Posterior vena cava (tissue), 2 donors: ENCODE measurements around the gene WDR82. TPM values are rescaled to one million over a fixed set of nuclear protein-coding genes. Genes with fewer than 3 reads are reported as not detected.
A peak's percentile ranks its signal among the peaks of the same experiment; 100 is the strongest.

Experiments
- DNase-seq: peaks from one replicate; pipeline ENCODE4 v3.0.0-alpha.2; 2020; ENCODE audit warnings: low spot score
- intact Hi-C, 2 donors: fragments of 100-400 bp; cut with DNase I; formaldehyde crosslinking; loops; one replicate each; pipeline versions ENCODE4 v1.14.1 to v1.14.2; 2022 to 2023
- total RNA-seq, 2 donors: library from RNA; stranded (reverse); fragmentation: NEBNext Ultra II Directional; extraction: Animal tissue kit (Norgen Biotek cat#: 25700); gene quantifications; one replicate each; pipeline ENCODE4 v1.2.1, GENCODE V29; 2021
- donor health status: DM: yes; HTN: yes; CAD: no.
- donor health status: DM: yes; HTN: yes; CAD: no.

WDR82 gene
- total RNA-seq, 2 donors from 2014 or later: 58.4 to 72.6 TPM

DNA sequence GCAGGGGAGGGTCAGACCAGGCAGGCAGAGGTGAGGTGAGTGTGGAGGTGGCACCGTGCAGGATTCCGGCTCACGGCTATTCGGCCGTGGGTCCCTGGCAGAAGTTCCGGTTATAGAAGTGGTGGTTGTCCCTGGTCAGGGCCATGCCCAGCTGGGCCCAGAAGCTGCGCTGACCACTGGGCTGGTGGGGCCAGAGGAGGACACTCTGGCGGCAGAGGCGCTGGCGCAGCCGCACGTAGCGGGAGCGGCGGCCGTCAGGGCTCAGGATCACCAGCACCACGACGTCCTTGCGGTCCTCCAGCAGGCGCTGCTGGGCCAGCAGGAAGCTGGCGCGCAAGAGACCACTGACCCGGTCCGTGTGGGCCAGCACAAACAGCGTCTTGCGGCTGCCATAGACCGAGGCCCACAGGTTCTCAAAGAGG, 57.3 kb downstream of the WDR82 start:
- intact Hi-C loops: loop anchor here in 1 of 2 donors (5.0 kb wide), 2 partner anchors 111 to 126 kb away; no protein-coding TSS in a partner anchor
- no peak for DNase-seq

- intact Hi-C loops: loop anchor here in 1 of 2 donors (5.0 kb wide), 2 partner anchors 112 to 127 kb away; no protein-coding TSS in a partner anchor
- peak; percentile 96 for DNase-seq
Observed at GRCh38 chr3:52220380-52221026, 57.9 kb downstream of the WDR82 start.

- peak; percentile 52 for DNase-seq
- intact Hi-C loops: no loop called here
Observed at GRCh38 chr3:52218937-52219650, 59.4 kb downstream of the WDR82 start.

GRCh38 chr3:52218454-52218853, 60.0 kb downstream of the WDR82 start:
- intact Hi-C loops: no loop called here
- DNase-seq: peak; percentile 45

DNA sequence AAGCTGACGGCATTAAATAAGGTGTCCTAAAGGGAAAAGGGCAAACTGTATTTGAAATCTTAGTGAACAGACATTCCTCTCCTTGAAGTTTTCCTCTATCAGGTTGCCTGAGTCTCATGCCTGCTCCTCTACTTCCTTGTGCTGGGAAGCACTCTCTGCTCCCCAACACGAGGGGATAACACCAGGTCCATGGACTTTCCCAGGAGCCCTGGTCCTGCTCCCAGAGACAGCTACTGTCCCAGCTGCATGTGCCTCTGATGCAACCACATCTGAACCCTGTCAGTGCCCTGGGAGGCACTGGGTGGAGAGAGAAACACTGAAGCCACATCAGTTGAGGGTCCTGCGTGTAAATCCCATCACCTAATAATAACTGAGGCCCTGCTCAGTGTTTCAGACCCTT, 60.4 kb downstream of the WDR82 start:
- intact Hi-C loops: no loop called here
- no peak for DNase-seq

DNA sequence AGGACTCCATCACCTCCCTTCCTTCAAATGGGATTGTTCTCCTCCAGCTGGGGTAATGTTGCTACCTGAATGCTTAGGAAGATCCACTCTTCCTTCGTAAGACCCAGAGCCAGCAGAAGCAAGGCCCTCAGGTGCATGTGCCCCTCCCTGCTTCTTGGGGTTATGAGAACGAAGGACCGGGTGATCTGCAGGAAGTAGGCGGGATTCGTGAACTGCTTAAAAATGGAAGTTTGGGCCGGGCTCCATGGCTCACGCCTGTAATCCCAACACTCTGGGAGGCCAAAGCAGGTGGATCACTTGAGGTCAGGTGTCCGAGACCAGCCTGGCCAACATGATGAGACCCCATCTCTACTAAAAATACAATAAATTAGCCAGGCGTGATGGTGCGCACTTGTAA, 61.0 kb downstream of the WDR82 start:
- intact Hi-C loops: no loop called here
- DNase-seq: peak; percentile 65

- intact Hi-C loops: no loop called here
- no peak for DNase-seq
Observed at GRCh38 chr3:52216585-52217408, 61.7 kb downstream of the WDR82 start.

DNA sequence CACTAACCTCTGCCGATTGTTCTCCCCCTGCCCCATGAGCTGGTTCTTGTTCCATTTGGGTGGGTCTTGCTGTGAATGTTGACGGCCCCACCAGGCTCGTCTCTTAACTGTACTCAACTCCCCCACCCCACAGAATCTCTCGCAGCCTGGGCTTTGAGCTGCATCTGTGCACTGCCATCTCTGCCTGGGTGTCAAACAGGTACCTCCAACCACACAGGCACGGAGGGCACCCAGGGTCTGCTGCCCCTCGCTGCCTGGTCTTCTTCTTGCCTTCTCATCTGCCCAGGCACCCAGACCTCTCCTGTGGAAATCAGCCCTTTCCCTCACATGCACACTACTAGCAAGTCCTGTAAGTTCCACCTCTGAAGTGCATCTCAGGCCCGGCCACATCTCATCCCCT, 63.1 kb downstream of the WDR82 start:
- intact Hi-C loops: no loop called here
- DNase-seq: no peak

DNA sequence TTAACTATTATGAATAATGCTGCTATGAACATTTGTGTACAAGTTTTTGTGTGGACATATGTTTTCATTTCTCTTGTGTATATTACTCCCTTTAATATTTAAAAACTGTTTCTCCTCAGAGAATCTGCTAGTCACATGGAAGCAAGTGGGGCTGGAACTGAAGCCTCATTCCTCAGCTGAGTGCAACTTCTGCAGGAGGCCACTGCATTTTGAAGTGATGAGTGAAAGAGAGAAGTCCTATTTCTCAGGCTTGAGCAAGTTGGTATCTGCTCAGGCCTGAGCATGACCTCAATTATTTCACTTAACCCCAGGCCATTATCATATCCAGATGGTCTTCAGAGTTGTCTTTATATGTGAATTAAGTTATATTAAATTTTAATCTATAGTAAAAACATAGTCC, 64.5 kb downstream of the WDR82 start:
- DNase-seq: no peak
- intact Hi-C loops: no loop called here

- DNase-seq: no peak
- intact Hi-C loops: no loop called here
Observed at GRCh38 chr3:52213005-52213404, 65.4 kb downstream of the WDR82 start.

- intact Hi-C loops: no loop called here
- DNase-seq: no peak
Observed at GRCh38 chr3:52211268-52211891, 67.1 kb downstream of the WDR82 start.

- intact Hi-C loops: no loop called here
- DNase-seq: no peak
Observed at GRCh38 chr3:52210550-52211046, 67.9 kb downstream of the WDR82 start.

DNA sequence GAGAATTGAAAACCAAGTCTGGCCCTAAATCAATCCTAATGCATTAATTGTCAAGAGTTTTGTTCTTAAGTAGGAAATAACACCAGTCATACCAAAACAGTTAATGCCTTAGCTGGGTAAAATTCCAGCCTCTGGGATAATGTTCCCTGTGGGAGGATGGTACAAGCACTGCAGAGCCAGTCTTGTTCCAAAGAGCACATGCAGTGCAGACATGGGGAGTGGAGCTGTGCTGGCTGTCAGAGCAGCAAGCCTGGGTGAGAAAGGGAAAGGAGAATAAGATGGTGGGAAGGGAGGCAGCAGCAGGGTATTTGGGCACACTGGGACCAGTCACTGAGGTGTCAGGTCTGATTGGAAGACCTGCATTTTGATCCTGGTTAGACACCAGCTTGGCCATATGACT, 68.4 kb downstream of the WDR82 start:
- intact Hi-C loops: no loop called here
- no peak for DNase-seq

DNA sequence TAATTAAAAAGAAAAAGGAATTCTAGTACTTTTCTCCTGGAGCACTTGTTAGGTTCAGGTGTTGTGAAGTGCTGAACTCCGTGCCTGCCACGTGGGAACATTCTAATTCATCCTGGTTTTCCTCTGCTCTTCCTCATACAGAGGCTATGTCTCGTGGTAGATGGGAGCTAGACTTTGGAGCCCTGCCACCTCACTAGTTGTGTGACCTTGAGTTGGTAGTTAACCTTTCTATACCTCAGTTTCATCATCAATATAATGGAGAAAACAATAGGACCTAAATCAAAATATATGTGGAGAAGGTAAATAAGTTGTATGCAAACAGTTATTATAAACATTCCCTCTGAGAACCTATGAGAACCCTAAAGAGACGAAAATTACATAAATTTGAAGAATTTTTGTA, 69.9 kb downstream of the WDR82 start:
- intact Hi-C loops: no loop called here
- no peak for DNase-seq

- intact Hi-C loops: no loop called here
- no peak for DNase-seq
Observed at GRCh38 chr3:52205727-52206372, 72.6 kb downstream of the WDR82 start.
